Uterus (tissue), 2 donors: ENCODE data around the gene LDHD.

ENCODE experiments used
- CTCF ChIP-seq, 4 experiments: fragments of 200-600 bp in 2 of 4; fragments of 450-650 bp in 2 of 4; sonication (generic) in 2 of 4; IDR thresholded peaks; one replicate each; pipeline ENCODE4 v1.5.1; 2016 to 2019; ENCODE audit warnings: antibody characterized with exemption in 4 of 4, mild to moderate bottlenecking in 2 of 4, moderate library complexity in 1 of 4
- POLR2A ChIP-seq, 2 donors: fragments of 450-650 bp; IDR thresholded peaks; one replicate each; pipeline ENCODE4 v1.6.1; 2016; ENCODE audit warnings: antibody characterized with exemption in 2 of 2, mild to moderate bottlenecking in 1 of 2, moderate library complexity in 1 of 2

DNA sequence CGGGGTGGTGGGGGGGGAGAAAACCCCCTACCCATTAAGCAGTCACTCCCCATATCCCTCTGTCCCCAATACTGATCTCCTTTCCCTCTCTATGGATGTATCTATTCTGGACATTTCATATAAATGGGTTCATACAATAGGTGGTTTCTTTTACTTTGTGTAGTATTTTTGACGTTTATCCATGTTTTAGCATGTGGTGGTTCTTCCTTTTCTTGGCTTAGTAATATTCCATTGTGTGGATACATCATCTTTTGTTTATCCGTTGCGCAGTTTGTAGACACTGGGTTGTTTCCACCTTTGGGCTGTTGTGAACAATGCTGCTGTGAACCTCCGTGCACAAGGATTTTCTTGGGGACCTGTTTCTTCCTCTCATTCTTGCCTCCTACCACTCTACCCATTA, 12.6 kb downstream of the LDHD start:
- no peak for TF ChIP-seq CTCF (IDR thresholded peaks at IDR 0.05)
- TF ChIP-seq POLR2A (IDR thresholded peaks at IDR 0.05) = no peak
